ENCODE measurements around the gene DYNLL2. TPM values are rescaled to one million over a fixed set of nuclear protein-coding genes. Genes with fewer than 3 reads are reported as not detected.
A peak's percentile ranks its signal among the peaks of the same experiment; 100 is the strongest.

The DYNLL2 gene
- total and polyA plus RNA-seq, 9 of the 15 experiments (the other 6 are each of a cell fraction or from before 2014, with no cell fraction given) = 1.8 to 24.5 (median 13.0) TPM

GRCh38 chr17:58085039-58085715 lies 2.0 kb downstream of the DYNLL2 start:
- DNase-seq (ENCODE audit: extremely low read depth in 1 of 4, low spot score in 3 of 4) (peak in 2 of 4 experiments; percentile 44 to 51), FAIRE-seq (peak; percentile 52), ATAC-seq (no peak)
- no peak overlapping the region for H2AFZ ChIP-seq (ENCODE audit: low read depth, low read length)
- BruUV-seq (replicated peaks) = no TSS peak
- peaks cover 19% of the 10 kb centered on the region for H3K9me1 ChIP-seq (ENCODE audit: control insufficient read depth, insufficient read depth, low read length)
- in situ Hi-C loops (cut with MboI) = no loop called here
- H3K9ac ChIP-seq (ENCODE audit: insufficient read depth in 1 of 2, low read depth in 2 of 2, low read length in 2 of 2) = peak overlapping the region; percentile 74 to 85; a peak in 3 of 4 replicates
- H3K36me3 ChIP-seq (ENCODE audit: control insufficient read depth, insufficient read depth, low read length) = peaks cover 57% of the 10 kb centered on the region
- peaks cover 53% of the 10 kb centered on the region for H4K20me1 ChIP-seq (replicated peaks; ENCODE audit: control insufficient read depth, insufficient read depth, low read length)
- ChIA-PET POLR2A (interaction anchor here (1.2 to 3.0 kb wide), 4 partner anchors 8 to 83 kb away, joined by 3 to 23 read pairs (median 3); partner anchors contain the start of gene SRSF1), CTCF (ENCODE audit: low intra/inter-chr PET ratio) (no interaction called here)
- peak overlapping the region; percentile 91; the same call in 1 of the 2 replicates for H3K4me3 ChIP-seq
- 84% methylated on average over 8 of the region's 8 CpGs for WGBS (ENCODE audit: insufficient coverage, low coverage, missing lambda C conversion rate)
- intact Hi-C loops (cut with micrococcal nuclease) = no loop called here
- H3K27ac ChIP-seq (ENCODE audit: extremely low read depth, low read depth, low read length) = no peak overlapping the region; the same call in 2 of the 3 replicates
- H3K4me1 ChIP-seq (replicated peaks in 1 of 2; ENCODE audit: control insufficient read depth in 2 of 2, insufficient read depth in 2 of 2, low read length in 2 of 2) = peaks cover 27 to 31% of the 10 kb centered on the region in 2 experiments
- H3K79me2 ChIP-seq (ENCODE audit: control insufficient read depth, insufficient read depth, low read length) = peaks cover 59% of the 10 kb centered on the region
- H3K9me3 ChIP-seq (replicated peaks; ENCODE audit: control insufficient read depth, insufficient read depth, low read depth, low read length) = no peaks in the 10 kb centered on the region
- no peaks in the 10 kb centered on the region for H3K27me3 ChIP-seq (ENCODE audit: control insufficient read depth in 2 of 2, insufficient read depth in 2 of 2, low read length in 2 of 2)
- TF ChIP-seq ZNF143 (CRISPR knock-in tag; IDR thresholded peaks at IDR 0.05) (0 out of 2 replicates have a peak, but pooled peaks have one; percentile 28), GTF2F1 (IDR thresholded peaks at IDR 0.05; ENCODE audit: low read depth, low read length) (no peak), JUN (IDR thresholded peaks at IDR 0.05; ENCODE audit: borderline replicate concordance, low read depth, low read length) (no peak), JUN (CRISPR knock-in tag; IDR thresholded peaks at IDR 0.05; ENCODE audit: borderline replicate concordance) (0 out of 2 replicates have a peak, but pooled peaks have one; percentile 36)
- H3K4me2 ChIP-seq (ENCODE audit: insufficient read depth, low read length) = peak overlapping the region; percentile 84

GRCh38 chr17:58086953-58087352 lies 3.7 kb downstream of the DYNLL2 start:
- CTCF ChIA-PET (ENCODE audit: low intra/inter-chr PET ratio) = no interaction called here
- Histone ChIP-seq H4K20me1 (replicated peaks; ENCODE audit: control insufficient read depth, insufficient read depth, low read length) (peaks cover 53% of the 10 kb centered on the region), H3K27ac (ENCODE audit: extremely low read depth, low read depth, low read length) (no peak overlapping the region; the same call in 2 of the 3 replicates), H3K9ac (ENCODE audit: insufficient read depth in 1 of 2, low read depth in 2 of 2, low read length in 2 of 2) (peak overlapping the region in 1 of 2 experiments; percentile 61; a peak in 1 of 4 replicates), H3K36me3 (ENCODE audit: control insufficient read depth, insufficient read depth, low read length) (peaks cover 74% of the 10 kb centered on the region), H3K4me1 (replicated peaks in 1 of 2; ENCODE audit: control insufficient read depth in 2 of 2, insufficient read depth in 2 of 2, low read length in 2 of 2) (peaks cover 19 to 26% of the 10 kb centered on the region in 2 experiments), H3K9me1 (ENCODE audit: control insufficient read depth, insufficient read depth, low read length) (peaks cover 19% of the 10 kb centered on the region), H3K4me3 (no peak overlapping the region), H3K4me2 (ENCODE audit: insufficient read depth, low read length) (no peak overlapping the region), H3K27me3 (ENCODE audit: control insufficient read depth in 2 of 2, insufficient read depth in 2 of 2, low read length in 2 of 2) (no peaks in the 10 kb centered on the region), H3K79me2 (ENCODE audit: control insufficient read depth, insufficient read depth, low read length) (peaks cover 61% of the 10 kb centered on the region), H3K9me3 (replicated peaks; ENCODE audit: control insufficient read depth, insufficient read depth, low read depth, low read length) (no peaks in the 10 kb centered on the region), H2AFZ (ENCODE audit: low read depth, low read length) (no peak overlapping the region)
- BruUV-seq (replicated peaks) = no TSS peak
- no peak for TF ChIP-seq KLF10 (CRISPR knock-in tag; IDR thresholded peaks at IDR 0.05)
- TF ChIP-seq ZBTB11 (CRISPR knock-in tag; IDR thresholded peaks at IDR 0.05) = peak in 1 of 3 experiments; percentile 14; a peak in 1 of 6 replicates
- in situ Hi-C loops (cut with MboI) = no loop called here
- POLR2A ChIA-PET = interaction anchor here (1.4 to 2.4 kb wide), 5 partner anchors 8 to 90 kb away, joined by 3 to 8 read pairs (median 4); no protein-coding TSS in a partner anchor
- intact Hi-C loops (cut with micrococcal nuclease) = no loop called here
- 95% methylated on average over 8 of the region's 8 CpGs for WGBS (ENCODE audit: insufficient coverage, low coverage, missing lambda C conversion rate)
- no peak for FAIRE-seq
- DNase-seq (ENCODE audit: extremely low read depth in 1 of 4, low spot score in 3 of 4) = no peak
- no peak for ATAC-seq
